Non-pigmented ciliary epithelial cell (primary cell): ENCODE results near the gene KIAA1755.

ENCODE experiments used
- DNase-seq: peaks from one replicate; pipeline ENCODE4 v3.0.0-alpha.2; 2010; ENCODE audit warnings: low read depth

KIAA1755 gene

DNA sequence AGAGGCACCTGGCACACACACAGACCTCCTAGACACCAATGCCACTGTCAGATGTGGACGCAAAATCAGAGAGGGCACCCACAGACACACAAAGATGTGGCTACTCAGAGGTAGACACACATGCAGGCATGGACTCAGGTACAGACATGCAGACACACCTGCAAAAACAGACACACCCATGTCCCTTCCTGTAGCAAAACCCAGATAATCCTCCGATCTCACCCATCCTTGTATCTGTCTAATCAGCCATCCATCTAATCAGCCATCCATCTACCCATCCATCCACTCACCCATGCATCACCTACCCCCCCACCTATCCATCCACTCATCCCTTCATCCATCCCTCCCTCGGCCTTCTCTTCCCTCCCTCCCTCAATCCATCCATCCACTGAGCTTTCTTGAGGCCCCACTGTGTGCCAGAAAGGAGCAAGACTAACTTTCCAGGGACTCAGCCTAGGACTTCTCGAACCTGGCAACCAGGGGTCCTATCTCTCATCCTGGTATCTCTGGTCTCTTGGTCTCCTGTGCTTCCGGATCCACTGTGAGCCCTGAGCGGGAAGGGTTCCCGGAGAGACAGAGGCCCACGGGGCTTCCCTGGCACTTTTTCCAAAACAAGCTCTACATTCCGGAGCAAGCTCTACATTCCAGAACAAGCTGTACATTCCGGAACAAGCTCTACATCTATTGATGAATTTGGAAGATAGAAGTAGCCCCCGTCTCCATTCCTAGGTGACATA lies 94.4 kb downstream of the KIAA1755 start:
- no peak for DNase-seq

DNA sequence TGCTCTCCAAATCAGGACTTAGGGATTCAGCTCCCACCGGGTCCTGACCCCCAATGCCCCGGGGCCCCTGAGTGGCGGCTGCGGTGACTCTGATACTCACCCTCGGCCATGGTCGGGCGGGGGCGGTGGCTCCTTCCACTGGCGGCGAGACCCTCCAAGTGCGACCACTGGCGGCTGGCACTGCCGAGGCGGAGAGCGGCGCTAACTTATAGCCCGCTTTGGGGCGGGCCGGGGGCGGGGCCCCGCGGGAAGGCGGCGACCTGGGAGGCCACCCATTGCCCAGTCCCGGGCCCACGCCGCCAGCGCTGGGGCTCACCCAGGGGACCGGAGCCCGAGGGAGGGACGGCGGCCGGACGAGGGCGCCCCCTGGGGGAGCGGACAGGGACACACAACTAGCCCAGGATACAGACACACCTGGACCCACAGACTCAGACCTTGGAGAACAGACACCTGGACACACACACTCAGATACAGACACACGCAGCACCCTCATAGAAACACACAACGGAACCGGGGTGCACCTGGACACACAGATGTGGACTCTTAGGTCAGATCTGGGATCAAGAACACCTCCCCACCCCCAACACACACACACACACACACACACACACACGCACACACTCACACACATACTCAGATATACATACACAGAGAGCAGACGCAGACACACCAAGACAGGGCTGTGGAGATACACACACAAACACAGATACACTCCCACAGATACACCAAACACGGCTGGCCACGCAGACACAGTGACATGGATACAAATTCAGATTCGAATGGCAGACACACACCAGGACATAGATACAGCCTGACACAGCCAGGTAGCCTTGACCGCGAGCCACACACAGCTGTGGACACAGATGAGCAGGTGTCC lies 95.2 kb downstream of the KIAA1755 start, which contains the start of gene TGM2:
Gene TGM2 (minus strand): TSS at position 182 of the 877 bp plus-strand sequence. CDS start 72 bp downstream, at position 110.
- no peak for DNase-seq

DNA sequence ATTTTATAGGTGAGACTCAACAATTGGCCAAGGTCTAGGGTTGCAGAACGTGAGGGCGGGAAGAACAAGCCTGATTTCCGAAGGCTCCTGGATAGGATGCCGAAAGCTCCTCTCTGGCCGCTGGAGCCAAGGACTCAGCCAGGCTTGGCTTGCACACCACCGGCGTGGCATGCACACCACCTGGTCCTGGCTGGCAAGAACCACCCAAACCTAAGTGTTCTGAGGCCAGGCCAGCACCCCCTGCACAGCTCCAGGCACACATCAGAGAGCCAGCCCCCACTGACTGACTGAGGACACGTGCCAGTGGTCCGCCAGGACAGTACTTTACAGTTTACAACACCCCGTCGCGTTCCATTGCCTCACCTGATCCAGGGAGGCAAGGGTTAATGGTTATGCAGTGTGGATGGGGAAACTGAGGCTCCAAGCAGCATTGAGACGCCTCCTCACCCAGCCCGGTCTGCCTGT lies 95.9 kb downstream of the KIAA1755 start:
- no peak for DNase-seq

DNA sequence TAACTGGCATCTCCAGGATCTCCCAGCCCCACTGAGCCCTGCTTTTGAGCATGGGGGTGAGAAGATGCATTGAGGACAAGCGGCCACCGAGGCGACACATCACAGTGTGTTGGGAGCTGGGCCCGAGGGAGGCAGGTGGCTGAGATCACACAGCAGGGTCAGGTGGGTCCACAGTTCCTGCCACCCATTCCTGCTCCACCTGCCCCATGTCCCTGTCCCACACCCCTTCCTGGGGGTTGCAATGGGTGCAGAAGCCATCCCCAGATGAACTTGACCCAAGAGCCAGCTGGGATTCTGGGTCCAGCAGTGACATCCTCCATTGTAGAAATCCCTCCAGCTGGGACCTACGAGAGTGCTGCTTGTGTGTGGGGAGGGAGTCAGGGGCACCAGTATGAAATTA lies 96.5 kb downstream of the KIAA1755 start:
- no peak for DNase-seq

DNA sequence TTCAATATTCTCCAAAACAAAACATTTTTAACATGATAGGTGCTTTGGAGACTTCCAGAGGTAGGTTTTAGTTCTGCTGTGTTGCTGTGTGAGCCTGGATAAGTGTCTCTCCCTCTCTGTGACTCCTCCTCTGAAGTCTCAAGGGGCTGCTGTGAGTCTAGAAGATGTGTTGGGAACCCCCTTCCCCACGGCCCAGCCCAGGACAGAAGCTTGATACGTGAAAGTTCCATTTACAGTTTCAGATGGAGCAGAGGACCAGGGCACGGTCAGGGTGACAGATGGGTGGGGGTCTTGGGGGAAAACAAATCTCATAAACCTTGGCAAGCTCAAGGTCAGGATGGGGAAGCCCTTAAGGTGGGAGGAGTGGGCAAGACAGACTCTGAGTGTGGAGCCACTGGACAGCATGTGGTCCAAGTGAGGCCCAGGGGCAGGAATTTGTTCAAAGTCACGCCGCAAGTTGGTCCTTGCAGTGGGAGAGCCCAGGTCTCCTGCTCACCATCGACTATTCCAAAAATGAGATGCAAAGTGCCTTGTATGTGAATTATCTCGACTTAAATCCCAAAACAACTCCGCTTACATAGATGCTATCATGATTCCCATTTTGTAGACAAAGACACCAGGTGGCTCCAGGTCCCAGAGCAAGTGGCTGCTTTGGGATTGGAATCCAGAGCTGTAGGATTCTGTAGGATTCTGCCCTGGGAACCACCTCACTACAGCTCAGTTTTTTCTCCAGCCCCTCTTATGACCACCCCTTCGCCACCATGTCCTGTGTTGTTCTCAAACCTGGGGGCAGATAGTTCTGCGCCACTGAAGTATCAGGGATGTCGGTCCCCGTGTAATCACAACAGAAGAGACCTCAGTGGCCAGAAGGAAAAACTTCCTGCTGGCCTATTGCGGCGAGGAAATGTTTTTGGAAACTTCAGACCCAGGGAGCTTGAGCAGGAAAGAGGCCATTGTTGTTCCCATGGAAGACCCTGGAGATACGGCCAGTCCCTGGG lies 97.4 kb downstream of the KIAA1755 start:
- DNase-seq: no peak

DNA sequence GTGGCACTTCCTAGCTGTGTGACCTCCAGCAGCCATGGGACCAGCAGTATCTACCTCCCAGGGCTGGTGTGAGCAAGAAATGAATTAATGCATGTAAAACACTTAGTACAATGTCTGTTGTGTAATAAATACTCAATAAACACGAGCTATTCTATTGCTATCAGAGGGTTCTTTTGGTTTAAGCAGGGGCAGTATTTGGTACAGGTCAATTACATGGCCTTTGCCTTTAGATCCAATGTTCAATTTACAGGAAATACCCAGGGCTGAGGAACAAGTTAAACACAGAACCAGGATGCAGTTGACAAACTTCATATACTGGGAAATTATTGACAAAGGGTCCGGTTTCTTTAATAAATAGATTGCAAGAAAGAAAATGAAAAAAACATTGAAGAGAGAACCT lies 98.4 kb downstream of the KIAA1755 start:
- no peak for DNase-seq

DNA sequence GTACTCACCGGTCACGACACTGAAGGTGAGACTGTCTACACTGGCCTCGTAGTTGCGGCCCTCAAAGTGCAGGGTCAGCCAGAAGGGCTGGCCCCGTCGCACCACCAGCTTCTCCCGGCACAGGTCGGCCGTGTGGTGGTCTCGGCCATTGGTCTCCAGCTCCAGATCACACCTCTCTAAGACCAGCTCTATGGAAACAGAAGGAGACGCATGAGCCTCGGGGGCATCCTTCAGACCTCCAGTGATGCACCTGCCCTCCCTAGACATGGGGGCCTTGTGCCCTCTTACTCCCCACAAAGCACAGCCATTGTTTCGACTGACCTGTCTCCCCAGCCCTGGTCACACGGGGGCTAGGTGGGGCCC lies 99.1 kb downstream of the KIAA1755 start:
- no peak for DNase-seq
